GM10266 (cell line): Measurements from ENCODE around the gene TRMT11.
"Not testable (repeated sequence)": the region's sequence is repeated elsewhere in the genome, so short reads cannot be mapped to it uniquely, and the experiment has no call there.

ENCODE experiments used
- DNase-seq: peaks from one replicate; pipeline ENCODE4 v3.0.0; 2012; ENCODE audit errors: extremely low spot score
- TF ChIP-seq, protein P1 (sequence below): IDR thresholded peaks from 2 replicates; pipeline ENCODE4 v1.5.1; 2012; ENCODE audit warnings: mild to moderate bottlenecking, low read depth; ENCODE audit not compliant: control insufficient read depth, insufficient read depth; ENCODE audit errors: missing control alignments

The TRMT11 gene

DNA sequence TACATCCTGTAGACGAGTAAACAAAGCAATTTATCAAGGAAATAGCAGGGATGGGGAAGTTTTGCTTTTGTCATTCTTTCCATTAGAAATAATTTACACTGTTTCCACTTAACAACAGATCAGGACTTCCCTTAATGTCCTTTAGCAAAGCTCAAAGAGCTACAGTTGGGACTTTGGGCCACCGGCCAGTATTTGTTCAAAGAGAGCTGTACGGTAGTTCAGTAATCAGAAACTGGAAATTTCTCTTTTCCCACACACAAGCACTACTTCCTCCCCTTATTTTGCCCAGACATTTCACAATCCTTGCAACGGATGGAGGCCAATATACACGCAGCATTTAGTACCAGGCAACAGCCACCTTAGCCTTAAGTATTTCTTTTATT is 41.9 kb upstream of the TRMT11 start:
- no peak for DNase-seq
- TF ChIP-seq, protein P1, sequence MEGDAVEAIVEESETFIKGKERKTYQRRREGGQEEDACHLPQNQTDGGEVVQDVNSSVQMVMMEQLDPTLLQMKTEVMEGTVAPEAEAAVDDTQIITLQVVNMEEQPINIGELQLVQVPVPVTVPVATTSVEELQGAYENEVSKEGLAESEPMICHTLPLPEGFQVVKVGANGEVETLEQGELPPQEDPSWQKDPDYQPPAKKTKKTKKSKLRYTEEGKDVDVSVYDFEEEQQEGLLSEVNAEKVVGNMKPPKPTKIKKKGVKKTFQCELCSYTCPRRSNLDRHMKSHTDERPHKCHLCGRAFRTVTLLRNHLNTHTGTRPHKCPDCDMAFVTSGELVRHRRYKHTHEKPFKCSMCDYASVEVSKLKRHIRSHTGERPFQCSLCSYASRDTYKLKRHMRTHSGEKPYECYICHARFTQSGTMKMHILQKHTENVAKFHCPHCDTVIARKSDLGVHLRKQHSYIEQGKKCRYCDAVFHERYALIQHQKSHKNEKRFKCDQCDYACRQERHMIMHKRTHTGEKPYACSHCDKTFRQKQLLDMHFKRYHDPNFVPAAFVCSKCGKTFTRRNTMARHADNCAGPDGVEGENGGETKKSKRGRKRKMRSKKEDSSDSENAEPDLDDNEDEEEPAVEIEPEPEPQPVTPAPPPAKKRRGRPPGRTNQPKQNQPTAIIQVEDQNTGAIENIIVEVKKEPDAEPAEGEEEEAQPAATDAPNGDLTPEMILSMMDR = no peak

DNA sequence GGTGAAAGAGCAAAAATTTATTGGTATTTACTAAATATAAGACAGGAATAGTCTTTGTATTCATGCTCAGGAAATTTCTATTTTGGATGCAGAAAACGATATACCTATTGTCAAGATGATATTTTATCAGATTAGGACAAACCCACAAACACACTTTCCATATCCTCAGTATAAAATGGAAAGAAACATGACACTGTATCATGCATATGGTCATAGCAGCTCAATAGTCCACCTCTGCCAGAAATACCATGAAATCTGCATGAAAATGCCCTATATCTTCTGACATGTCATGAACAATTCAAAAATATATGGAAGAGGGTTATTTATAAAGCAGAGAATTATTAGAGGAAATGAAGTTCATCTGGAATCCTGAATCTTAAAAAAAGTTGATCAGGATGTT is 41.4 kb upstream of the TRMT11 start:
- DNase-seq = no peak
- TF ChIP-seq, protein P1 = no peak

DNA sequence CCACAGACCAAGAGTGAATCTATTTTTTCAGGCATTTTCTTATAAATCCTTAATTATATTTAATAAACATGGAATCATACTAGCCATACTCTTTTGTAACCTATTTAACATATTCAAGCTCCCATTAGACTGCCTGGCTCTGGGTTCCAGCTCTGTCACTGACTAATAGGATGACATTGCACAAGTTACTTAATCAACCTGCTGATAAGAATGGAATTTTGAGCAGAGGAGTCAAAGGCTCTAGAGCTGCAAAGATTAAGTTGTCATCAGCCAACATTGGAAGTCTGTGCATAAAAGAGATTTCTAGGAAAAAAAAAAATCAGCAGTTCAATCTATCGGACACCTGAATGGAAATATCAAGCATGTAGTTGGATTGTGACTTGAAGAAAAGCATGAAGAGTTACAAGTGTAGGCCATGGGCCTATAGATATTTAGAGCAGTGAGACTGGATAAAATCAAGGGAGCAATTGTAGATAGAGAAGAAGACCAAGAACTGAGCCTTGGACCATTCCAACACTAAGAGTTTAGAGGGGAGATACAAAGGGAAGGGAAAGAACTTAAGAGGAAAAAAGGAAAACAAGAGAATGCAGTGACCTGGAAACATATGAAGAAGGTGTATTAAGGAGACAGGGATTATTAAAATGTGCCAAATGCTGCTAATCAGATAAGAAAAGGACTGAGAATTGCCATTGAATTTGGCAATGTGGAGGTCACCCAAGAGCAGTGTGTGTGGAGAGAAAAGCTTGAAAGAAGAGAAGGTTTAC is 40.8 kb upstream of the TRMT11 start:
- no peak for DNase-seq
- TF ChIP-seq, protein P1 = no peak

DNA sequence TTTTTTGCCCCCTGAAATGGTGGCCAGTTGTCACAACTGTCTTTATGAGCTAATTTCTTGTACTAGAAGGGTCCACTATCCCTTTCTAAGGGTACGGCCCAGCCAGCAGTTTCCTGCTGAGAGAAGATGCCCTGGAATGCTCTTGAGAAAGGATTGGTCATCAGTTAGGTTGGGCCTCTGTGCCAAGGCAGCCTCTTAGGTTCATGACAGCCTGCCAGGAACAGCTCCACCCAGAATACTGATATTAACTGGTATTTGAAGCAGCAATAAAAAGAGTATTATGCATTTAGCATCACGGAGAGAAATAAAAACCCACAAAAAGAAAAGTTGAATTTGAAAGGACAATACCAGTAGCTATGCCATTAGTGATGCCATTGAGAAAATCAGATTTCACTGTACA is 38.7 kb upstream of the TRMT11 start:
- TF ChIP-seq, protein P1 = no peak
- DNase-seq = no peak

DNA sequence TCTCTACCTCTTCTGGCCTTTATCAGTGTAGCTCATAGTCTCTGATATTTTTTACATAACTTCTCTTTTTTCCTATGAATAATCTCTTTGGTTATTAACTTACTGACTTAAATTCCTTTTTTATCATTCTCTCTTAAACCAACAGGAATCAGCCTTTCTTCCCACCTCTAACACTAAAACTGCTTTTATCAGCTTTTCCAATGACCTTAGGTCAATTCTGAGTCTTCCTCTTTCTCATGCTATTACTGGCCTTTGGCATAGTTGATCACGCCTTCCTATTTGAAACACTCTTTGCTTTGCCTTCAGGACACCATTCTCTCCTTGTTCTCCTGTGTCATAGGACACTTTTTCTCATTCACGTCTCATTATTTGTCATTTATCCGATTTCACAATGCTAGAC is 37.9 kb upstream of the TRMT11 start:
- TF ChIP-seq, protein P1 = no peak
- no peak for DNase-seq

DNA sequence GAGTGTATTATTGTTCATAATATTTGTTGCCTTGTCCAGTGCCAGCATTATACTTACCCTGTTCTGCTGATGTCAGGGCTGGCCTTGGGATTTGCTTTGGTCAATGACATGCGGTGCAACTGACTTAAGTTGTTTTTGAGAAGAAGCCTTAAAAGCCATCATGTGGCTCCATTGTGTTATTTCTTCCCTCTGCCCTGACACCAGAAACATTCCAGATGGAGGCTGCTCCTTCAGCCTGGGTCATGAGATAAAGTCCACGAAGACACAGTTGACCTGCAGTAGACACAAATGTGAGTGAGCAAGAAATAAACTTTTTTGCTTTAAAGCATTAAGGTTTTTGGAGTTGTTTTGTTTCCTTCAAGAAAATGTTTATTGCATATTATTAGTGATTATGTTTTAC is 37.3 kb upstream of the TRMT11 start:
- no peak for DNase-seq
- TF ChIP-seq, protein P1 = no peak

DNA sequence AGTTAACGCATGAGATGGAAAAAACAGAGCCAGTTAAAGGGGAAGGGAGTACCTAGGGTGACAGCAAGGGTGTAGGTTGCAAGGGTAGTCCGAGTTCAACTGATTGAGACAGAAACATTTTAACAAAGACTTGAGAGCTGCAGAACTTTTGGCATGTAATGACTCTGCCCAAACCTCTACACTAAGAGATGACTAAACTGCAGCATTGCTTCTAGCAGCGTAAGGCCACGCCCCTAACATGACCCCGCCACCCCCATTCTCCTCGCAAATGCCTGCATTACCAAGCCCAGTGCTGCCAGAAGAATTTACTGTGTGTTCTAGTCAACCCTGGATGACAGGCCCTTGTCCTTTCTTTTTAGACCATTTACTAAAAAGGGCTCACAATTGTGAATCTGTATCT is 36.0 kb upstream of the TRMT11 start:
- DNase-seq = no peak
- TF ChIP-seq, protein P1 = no peak

DNA sequence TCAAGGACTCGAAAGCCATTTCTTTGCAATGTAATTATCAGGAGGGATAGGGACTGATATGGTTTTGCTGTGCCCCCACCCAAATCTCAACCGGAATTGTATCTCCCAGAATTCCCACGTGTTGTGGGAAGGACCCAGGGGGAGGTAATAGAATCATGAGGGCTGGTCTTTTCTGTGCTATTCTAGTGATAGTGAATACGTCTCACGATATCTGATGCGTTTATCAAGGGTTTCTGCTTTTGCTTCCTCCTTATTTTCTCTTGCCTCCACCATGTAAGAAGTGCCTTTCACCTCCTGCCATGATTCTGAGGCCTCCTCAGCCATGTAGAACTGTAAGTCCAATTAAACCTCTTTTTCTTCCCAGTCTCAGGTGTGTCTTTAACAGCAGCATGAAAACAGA is 35.6 kb upstream of the TRMT11 start:
- not testable (repeated sequence) for DNase-seq
